Stimulated activated naive CD4-positive, alpha-beta T cell (primary cell): ENCODE results near the gene GMPR2.

Source experiments
- DNase-seq, 6 experiments: peaks; one replicate each; lab custom pipeline; 2025; lab: John Stamatoyannopoulos, UW

The GMPR2 gene

GRCh38 chr14:24232645-24233537 lies at the start of gene GMPR2:
TSS of gene GMPR2 (plus strand) at chr14:24232929. CDS start at chr14:24233254, 325 bp downstream.
- peak in 1 of 6 experiments; percentile 46 for DNase-seq

- DNase-seq: no peak
Observed at GRCh38 chr14:24183014-24183481, 49.7 kb upstream of the GMPR2 start.

GRCh38 chr14:24184104-24184970 lies 48.4 kb upstream of the GMPR2 start:
- no peak for DNase-seq

GRCh38 chr14:24185026-24185425 lies 47.7 kb upstream of the GMPR2 start:
- DNase-seq: no peak

- DNase-seq: no peak
Observed at GRCh38 chr14:24185741-24186140, 47.0 kb upstream of the GMPR2 start.

GRCh38 chr14:24186831-24187538 lies 45.7 kb upstream of the GMPR2 start:
- DNase-seq: no peak

GRCh38 chr14:24187539-24187915 lies 45.2 kb upstream of the GMPR2 start:
- no peak for DNase-seq

GRCh38 chr14:24188251-24189058 lies 44.3 kb upstream of the GMPR2 start, which contains the start of gene IPO4:
TSS of gene IPO4 (minus strand) at chr14:24188816. CDS start at chr14:24188787, 29 bp downstream.
- DNase-seq: peak; percentile 84 to 94 (median 93)

GRCh38 chr14:24189059-24189375 lies 43.7 kb upstream of the GMPR2 start:
- DNase-seq: no peak

GRCh38 chr14:24189460-24189859 lies 43.3 kb upstream of the GMPR2 start:
- no peak for DNase-seq

- DNase-seq: no peak
Observed at GRCh38 chr14:24190416-24190815, 42.3 kb upstream of the GMPR2 start.

GRCh38 chr14:24192933-24193332 lies 39.8 kb upstream of the GMPR2 start:
- no peak for DNase-seq

- DNase-seq: no peak
Observed at GRCh38 chr14:24194186-24194872, 38.4 kb upstream of the GMPR2 start.

- no peak for DNase-seq
Observed at GRCh38 chr14:24194873-24195185, 37.9 kb upstream of the GMPR2 start.

- DNase-seq: peak; percentile 81 to 91 (median 86)
Observed at GRCh38 chr14:24195186-24196070, 37.3 kb upstream of the GMPR2 start, which contains the start of gene TM9SF1. TSS of gene TM9SF1 (minus strand) at chr14:24195441. CDS start at chr14:24195019, 422 bp downstream.

GRCh38 chr14:24196071-24197055 lies 36.4 kb upstream of the GMPR2 start:
- DNase-seq: no peak

GRCh38 chr14:24197056-24197450 lies 35.7 kb upstream of the GMPR2 start:
- DNase-seq: no peak

GRCh38 chr14:24198814-24199524 lies 33.8 kb upstream of the GMPR2 start:
- DNase-seq: no peak
